ENCODE data around the gene ALAS1. TPM values are rescaled to one million over a fixed set of nuclear protein-coding genes. Genes with fewer than 3 reads are reported as not detected.
A peak's percentile ranks its signal among the peaks of the same experiment; 100 is the strongest.
"Not testable (repeated sequence)": the region's sequence is repeated elsewhere in the genome, so short reads cannot be mapped to it uniquely, and the experiment has no call there.

ALAS1 gene
- 43.3 TPM for polyA plus RNA-seq (2013, experiment 1 of 4)
- polyA plus RNA-seq (2013, experiment 2 of 4): 44.3 TPM
- 45.4 TPM for polyA plus RNA-seq (2013, experiment 3 of 4)
- 50.7 TPM for polyA plus RNA-seq (2013, experiment 4 of 4)

- Histone ChIP-seq H3K4me1 (ENCODE audit: control insufficient read depth, insufficient read depth, low read length) (peaks cover 17% of the 10 kb centered on the region), H3K4me3 (ENCODE audit: insufficient read depth, low read depth, low read length) (peak within 1 kb of the TSS; percentile 92), H3K36me3 (ENCODE audit: control insufficient read depth, insufficient read depth, low read length) (peaks cover 19% of the 10 kb centered on the region), H3K27me3 (ENCODE audit: control insufficient read depth, insufficient read depth, low read length, poor library complexity, severe bottlenecking) (no peaks in the 10 kb centered on the region), H3K27ac (ENCODE audit: insufficient read depth, low read depth, low read length, poor library complexity, severe bottlenecking) (no peak within 1 kb of the TSS), H3K9me3 (ENCODE audit: control insufficient read depth, low read length) (no peaks in the 10 kb centered on the region)
- 1% methylated on average over 71 of the region's 71 CpGs for WGBS, 2 experiments
These were observed at the start of gene ALAS1 for GRCh38 chr3:52197842-52198625. Gene ALAS1, plus strand, starts transcription at chr3:52198160. Its CDS starts 1,082 bp downstream, at chr3:52199242.

- no peak overlapping the region for H3K4me3 ChIP-seq (ENCODE audit: insufficient read depth, low read depth, low read length)
- H3K9me3 ChIP-seq (ENCODE audit: control insufficient read depth, low read length): no peaks in the 10 kb centered on the region
- H3K36me3 ChIP-seq (ENCODE audit: control insufficient read depth, insufficient read depth, low read length): peaks cover 12% of the 10 kb centered on the region
- WGBS, 2 experiments: 94 to 98% methylated on average over 8 of the region's 8 CpGs
- H3K4me1 ChIP-seq (ENCODE audit: control insufficient read depth, insufficient read depth, low read length): peaks cover 11% of the 10 kb centered on the region
- no peaks in the 10 kb centered on the region for H3K27me3 ChIP-seq (ENCODE audit: control insufficient read depth, insufficient read depth, low read length, poor library complexity, severe bottlenecking)
- no peak overlapping the region for H3K27ac ChIP-seq (ENCODE audit: insufficient read depth, low read depth, low read length, poor library complexity, severe bottlenecking)
These were observed 48.9 kb upstream of the ALAS1 start for GRCh38 chr3:52149021-52149420.

GRCh38 chr3:52149726-52150125, 48.2 kb upstream of the ALAS1 start:
- Histone ChIP-seq H3K4me3 (ENCODE audit: insufficient read depth, low read depth, low read length) (no peak overlapping the region), H3K9me3 (ENCODE audit: control insufficient read depth, low read length) (no peaks in the 10 kb centered on the region), H3K27ac (ENCODE audit: insufficient read depth, low read depth, low read length, poor library complexity, severe bottlenecking) (no peak overlapping the region), H3K4me1 (ENCODE audit: control insufficient read depth, insufficient read depth, low read length) (peaks cover 9% of the 10 kb centered on the region), H3K36me3 (ENCODE audit: control insufficient read depth, insufficient read depth, low read length) (peaks cover 12% of the 10 kb centered on the region), H3K27me3 (ENCODE audit: control insufficient read depth, insufficient read depth, low read length, poor library complexity, severe bottlenecking) (no peaks in the 10 kb centered on the region)
- 96 to 98% methylated on average over 11 of the region's 11 CpGs for WGBS, 2 experiments

GRCh38 chr3:52150357-52150756, 47.6 kb upstream of the ALAS1 start:
- WGBS, 2 experiments: 92% methylated on average over 3 of the region's 3 CpGs
- H3K36me3 ChIP-seq (ENCODE audit: control insufficient read depth, insufficient read depth, low read length): peaks cover 12% of the 10 kb centered on the region

GRCh38 chr3:52150860-52151259, 47.1 kb upstream of the ALAS1 start:
- Histone ChIP-seq H3K9me3 (ENCODE audit: control insufficient read depth, low read length) (no peaks in the 10 kb centered on the region), H3K27me3 (ENCODE audit: control insufficient read depth, insufficient read depth, low read length, poor library complexity, severe bottlenecking) (no peaks in the 10 kb centered on the region), H3K27ac (ENCODE audit: insufficient read depth, low read depth, low read length, poor library complexity, severe bottlenecking) (no peak overlapping the region), H3K4me3 (ENCODE audit: insufficient read depth, low read depth, low read length) (no peak overlapping the region), H3K4me1 (ENCODE audit: control insufficient read depth, insufficient read depth, low read length) (peaks cover 9% of the 10 kb centered on the region), H3K36me3 (ENCODE audit: control insufficient read depth, insufficient read depth, low read length) (peaks cover 12% of the 10 kb centered on the region)
- 83 to 96% methylated on average over 4 of the region's 4 CpGs for WGBS, 2 experiments

More at GRCh38 chr3:52150357-52150756, 47.6 kb upstream of the ALAS1 start:
- Histone ChIP-seq H3K27me3 (ENCODE audit: control insufficient read depth, insufficient read depth, low read length, poor library complexity, severe bottlenecking) (no peaks in the 10 kb centered on the region), H3K4me3 (ENCODE audit: insufficient read depth, low read depth, low read length) (no peak overlapping the region), H3K9me3 (ENCODE audit: control insufficient read depth, low read length) (no peaks in the 10 kb centered on the region), H3K27ac (ENCODE audit: insufficient read depth, low read depth, low read length, poor library complexity, severe bottlenecking) (no peak overlapping the region), H3K4me1 (ENCODE audit: control insufficient read depth, insufficient read depth, low read length) (peaks cover 9% of the 10 kb centered on the region)

- not testable (repeated sequence) for H3K27ac ChIP-seq (ENCODE audit: insufficient read depth, low read depth, low read length, poor library complexity, severe bottlenecking); H3K4me3 ChIP-seq (ENCODE audit: insufficient read depth, low read depth, low read length); H3K4me1 ChIP-seq (ENCODE audit: control insufficient read depth, insufficient read depth, low read length); H3K9me3 ChIP-seq (ENCODE audit: control insufficient read depth, low read length); H3K27me3 ChIP-seq (ENCODE audit: control insufficient read depth, insufficient read depth, low read length, poor library complexity, severe bottlenecking)
- H3K36me3 ChIP-seq (ENCODE audit: control insufficient read depth, insufficient read depth, low read length): peaks cover 12% of the 10 kb centered on the region
- 88 to 92% methylated on average over 4 of the region's 4 CpGs for WGBS, 2 experiments
These were observed 46.0 kb upstream of the ALAS1 start for GRCh38 chr3:52151991-52152390.

DNA sequence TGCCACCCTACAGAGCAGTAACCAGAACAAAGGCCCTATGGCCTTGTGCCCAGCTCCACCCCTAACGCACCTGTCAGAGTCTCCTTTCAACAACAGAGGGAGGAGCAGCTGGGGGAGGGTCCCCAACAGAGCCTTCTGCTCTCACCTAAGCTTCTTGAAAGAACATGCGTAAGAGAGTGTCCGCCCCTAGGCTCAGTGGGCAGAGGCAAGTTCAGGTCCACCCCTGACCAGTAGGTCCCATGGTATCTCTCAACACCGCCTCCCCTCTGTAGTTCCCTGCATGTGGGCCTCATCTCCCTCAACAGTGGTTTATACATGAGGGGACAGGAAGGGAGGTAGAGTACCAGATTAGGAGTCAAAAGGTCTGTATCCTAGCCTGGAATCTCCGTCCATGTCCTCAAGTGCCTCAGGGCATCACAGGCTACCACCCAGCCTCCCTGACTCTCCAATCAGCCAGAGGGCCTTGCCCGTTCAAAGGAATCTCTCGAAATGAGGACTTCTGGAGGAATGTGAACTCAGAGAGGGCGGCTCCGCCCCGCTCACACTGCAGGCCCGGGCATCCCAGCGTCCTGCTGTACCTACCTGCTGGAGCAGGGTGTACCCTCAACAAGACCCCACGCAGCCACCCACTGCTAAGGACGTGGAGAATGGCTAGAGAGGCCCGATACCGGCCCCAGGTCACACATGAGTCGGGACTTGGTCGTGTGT, 44.4 kb upstream of the ALAS1 start:
- H3K27me3 ChIP-seq (ENCODE audit: control insufficient read depth, insufficient read depth, low read length, poor library complexity, severe bottlenecking): no peaks in the 10 kb centered on the region
- H3K4me1 ChIP-seq (ENCODE audit: control insufficient read depth, insufficient read depth, low read length): peaks cover 9% of the 10 kb centered on the region
- whole genome bisulfite sequencing, 2 experiments: 6 to 7% methylated on average over 18 of the region's 18 CpGs
- peaks cover 9% of the 10 kb centered on the region for H3K36me3 ChIP-seq (ENCODE audit: control insufficient read depth, insufficient read depth, low read length)
- H3K27ac ChIP-seq (ENCODE audit: insufficient read depth, low read depth, low read length, poor library complexity, severe bottlenecking): peak overlapping the region; percentile 33
- no peaks in the 10 kb centered on the region for H3K9me3 ChIP-seq (ENCODE audit: control insufficient read depth, low read length)
- peak overlapping the region; percentile 95 for H3K4me3 ChIP-seq (ENCODE audit: insufficient read depth, low read depth, low read length)

DNA sequence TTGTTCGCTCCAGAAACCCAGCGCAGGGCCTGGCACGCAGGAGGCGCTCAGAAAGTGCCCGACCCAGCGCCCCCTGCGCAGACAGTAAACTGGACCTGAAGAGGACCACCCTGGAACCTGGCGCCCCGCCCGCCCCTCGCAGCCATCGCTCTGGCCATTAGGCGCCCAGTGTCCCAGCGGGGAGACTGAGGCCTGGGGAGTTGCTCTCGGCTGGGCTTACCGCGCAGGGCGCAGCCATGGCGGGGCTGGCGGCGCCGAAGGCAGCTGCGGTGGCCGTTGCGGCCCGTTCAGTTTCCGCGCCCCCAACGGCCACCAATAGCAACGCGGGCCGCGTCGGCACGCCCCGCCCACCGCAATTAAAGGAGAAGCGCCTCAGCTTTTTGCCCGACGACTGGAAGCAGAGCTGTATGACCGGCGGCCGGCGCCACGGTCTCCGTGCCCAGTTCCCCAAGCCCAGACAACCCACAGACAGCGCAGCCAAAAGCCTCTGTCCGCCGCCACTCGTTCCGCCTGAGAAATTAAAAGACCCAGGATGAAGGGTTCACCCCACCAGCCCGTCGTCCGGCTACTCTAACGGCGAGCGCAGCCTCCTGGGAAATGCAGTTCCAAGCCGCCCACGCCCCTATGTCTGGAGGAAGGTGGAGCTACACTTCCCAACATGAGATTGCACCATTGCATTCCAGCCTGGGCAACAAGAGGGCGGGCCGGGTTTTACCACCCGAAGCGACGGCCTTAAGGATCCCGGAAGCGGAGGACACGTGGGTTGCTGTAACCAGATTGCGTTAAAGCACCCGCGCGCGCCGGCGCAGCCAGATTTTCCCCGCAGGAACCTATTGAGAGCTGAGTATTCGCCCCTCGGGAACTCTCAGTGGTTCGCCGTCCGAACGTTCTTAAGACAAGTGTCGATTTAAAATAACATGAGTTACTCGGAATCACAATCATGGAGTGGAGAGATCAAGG, 43.5 kb upstream of the ALAS1 start, which contains the start of gene POC1A:
Gene POC1A (minus strand): TSS at position 289 of the 960 bp plus-strand sequence. CDS start 51 bp downstream, at position 238.
- 1% methylated on average over 83 of the region's 83 CpGs for WGBS, 2 experiments

DNA sequence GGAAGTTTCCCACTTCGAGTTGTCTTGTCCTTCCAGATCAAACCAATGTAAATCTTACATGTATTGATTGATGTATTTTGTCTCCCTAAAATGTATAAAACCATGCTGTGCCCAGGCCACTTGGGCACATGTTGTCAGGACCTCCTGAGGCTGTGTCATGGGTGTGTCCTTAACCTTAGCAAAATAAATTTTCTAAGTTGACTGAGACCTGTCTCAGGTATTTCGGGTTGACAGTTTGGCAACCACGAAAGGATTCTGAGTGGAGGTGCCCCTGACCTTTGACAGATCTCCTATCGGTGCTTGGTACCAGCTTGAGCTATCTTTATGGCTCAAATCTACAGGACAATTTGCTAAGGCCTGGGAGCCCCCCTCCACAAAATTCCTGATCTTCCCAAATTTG, 42.0 kb upstream of the ALAS1 start:
- Histone ChIP-seq H3K36me3 (ENCODE audit: control insufficient read depth, insufficient read depth, low read length) (no peaks in the 10 kb centered on the region), H3K27ac (ENCODE audit: insufficient read depth, low read depth, low read length, poor library complexity, severe bottlenecking) (no peak overlapping the region), H3K4me3 (ENCODE audit: insufficient read depth, low read depth, low read length) (no peak overlapping the region), H3K9me3 (ENCODE audit: control insufficient read depth, low read length) (no peaks in the 10 kb centered on the region), H3K27me3 (ENCODE audit: control insufficient read depth, insufficient read depth, low read length, poor library complexity, severe bottlenecking) (no peaks in the 10 kb centered on the region), H3K4me1 (ENCODE audit: control insufficient read depth, insufficient read depth, low read length) (peaks cover 9% of the 10 kb centered on the region)
- WGBS, 2 experiments: 91 to 92% methylated on average over 4 of the region's 4 CpGs

More for the DNA sequence above, 43.5 kb upstream of the ALAS1 start, which contains the start of gene POC1A:
- Histone ChIP-seq H3K4me3 (ENCODE audit: insufficient read depth, low read depth, low read length) (peak within 1 kb of the TSS; percentile 95), H3K4me1 (ENCODE audit: control insufficient read depth, insufficient read depth, low read length) (peaks cover 9% of the 10 kb centered on the region), H3K27ac (ENCODE audit: insufficient read depth, low read depth, low read length, poor library complexity, severe bottlenecking) (peak within 1 kb of the TSS; percentile 72), H3K9me3 (ENCODE audit: control insufficient read depth, low read length) (no peaks in the 10 kb centered on the region), H3K36me3 (ENCODE audit: control insufficient read depth, insufficient read depth, low read length) (peaks cover under 1% of the 10 kb centered on the region), H3K27me3 (ENCODE audit: control insufficient read depth, insufficient read depth, low read length, poor library complexity, severe bottlenecking) (no peaks in the 10 kb centered on the region)

All from ectodermal cell (in vitro differentiated cells).